ENCODE results near the gene HSPB8. TPM values are rescaled to one million over a fixed set of nuclear protein-coding genes. Genes with fewer than 3 reads are reported as not detected.
A peak's percentile ranks its signal among the peaks of the same experiment; 100 is the strongest.

Gene HSPB8
- total and polyA plus RNA-seq, 2 of the 8 experiments (the other 6 are each of a cell fraction or from before 2014, with no cell fraction given) = 11.7 to 28.2 TPM

DNA sequence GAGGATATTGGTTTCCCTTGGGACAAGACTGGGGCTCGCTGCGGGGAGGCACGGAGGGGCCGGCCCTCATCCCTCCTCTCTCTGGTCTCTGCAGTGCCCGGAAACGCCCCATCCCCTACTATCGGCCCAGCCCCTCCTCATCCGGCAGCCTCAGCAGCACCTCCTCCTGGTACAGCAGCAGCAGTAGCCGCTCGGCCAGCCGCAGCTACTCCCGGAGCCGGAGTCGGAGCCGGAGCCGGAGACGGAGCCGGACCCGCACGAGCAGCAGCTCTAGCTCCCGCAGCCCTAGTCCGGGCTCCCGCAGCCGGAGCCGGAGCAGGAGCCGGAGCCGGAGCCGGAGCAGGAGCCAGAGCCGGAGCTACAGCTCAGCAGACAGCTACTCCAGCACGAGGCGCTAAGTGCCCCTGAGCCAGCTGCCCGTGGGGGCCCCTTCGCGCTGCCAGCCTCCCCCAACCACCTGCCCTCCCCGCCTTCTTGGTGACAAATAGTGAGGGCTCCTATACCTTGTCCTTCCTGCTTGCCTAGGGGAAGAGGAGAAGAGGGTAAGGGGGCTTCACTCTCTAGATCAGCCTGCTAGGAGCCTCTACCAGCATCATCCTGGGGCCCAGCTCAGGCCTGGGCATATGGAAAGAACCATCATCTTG is 22.2 kb upstream of the HSPB8 start (continued):
- TF ChIP-seq, protein P1, sequence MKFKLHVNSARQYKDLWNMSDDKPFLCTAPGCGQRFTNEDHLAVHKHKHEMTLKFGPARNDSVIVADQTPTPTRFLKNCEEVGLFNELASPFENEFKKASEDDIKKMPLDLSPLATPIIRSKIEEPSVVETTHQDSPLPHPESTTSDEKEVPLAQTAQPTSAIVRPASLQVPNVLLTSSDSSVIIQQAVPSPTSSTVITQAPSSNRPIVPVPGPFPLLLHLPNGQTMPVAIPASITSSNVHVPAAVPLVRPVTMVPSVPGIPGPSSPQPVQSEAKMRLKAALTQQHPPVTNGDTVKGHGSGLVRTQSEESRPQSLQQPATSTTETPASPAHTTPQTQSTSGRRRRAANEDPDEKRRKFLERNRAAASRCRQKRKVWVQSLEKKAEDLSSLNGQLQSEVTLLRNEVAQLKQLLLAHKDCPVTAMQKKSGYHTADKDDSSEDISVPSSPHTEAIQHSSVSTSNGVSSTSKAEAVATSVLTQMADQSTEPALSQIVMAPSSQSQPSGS (IDR thresholded peaks at IDR 0.05; ENCODE audit: low read length) = no peak
- TF ChIP-seq RNF2 (IDR thresholded peaks at IDR 0.05; ENCODE audit: borderline replicate concordance, low read depth, low read length, missing control alignments, poor library complexity, severe bottlenecking) = no peak
- peak; percentile 76; the same call in 1 of the 2 replicates for TF ChIP-seq KDM1A (IDR thresholded peaks at IDR 0.05; ENCODE audit: borderline replicate concordance, low read length)
- TF ChIP-seq BCL11A (IDR thresholded peaks at IDR 0.05; ENCODE audit: low read depth in 2 of 2, low read length in 2 of 2) = no peak
- TF ChIP-seq, protein P2, sequence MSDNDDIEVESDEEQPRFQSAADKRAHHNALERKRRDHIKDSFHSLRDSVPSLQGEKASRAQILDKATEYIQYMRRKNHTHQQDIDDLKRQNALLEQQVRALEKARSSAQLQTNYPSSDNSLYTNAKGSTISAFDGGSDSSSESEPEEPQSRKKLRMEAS (IDR thresholded peaks at IDR 0.05) = 0 out of 2 replicates have a peak, but pooled peaks have one; percentile 18
- TF ChIP-seq YY1 (IDR thresholded peaks at IDR 0.05; ENCODE audit: low read depth, low read length) = 0 out of 2 replicates have a peak, but pooled peaks have one; percentile 14
- TF ChIP-seq MAFK (IDR thresholded peaks at IDR 0.05; ENCODE audit: low read depth, low read length) = no peak
- TF ChIP-seq BRCA1 (IDR thresholded peaks at IDR 0.05; ENCODE audit: low read depth, low read length) = no peak
- TF ChIP-seq TAF7 (optimal IDR thresholded peaks at IDR 0.05; ENCODE audit: borderline replicate concordance, low read depth, low read length) = peak; percentile 52
- TF ChIP-seq EP300 (IDR thresholded peaks at IDR 0.05; ENCODE audit: borderline replicate concordance in 1 of 2, low read depth in 2 of 2, low read length in 2 of 2) = peak in 1 of 2 experiments; percentile 75; a peak in 1 of 3 replicates
- no peak for TF ChIP-seq HDAC2 (IDR thresholded peaks at IDR 0.05; ENCODE audit: borderline replicate concordance in 1 of 2, low read depth in 2 of 2, low read length in 2 of 2)
- 0 out of 2 replicates have a peak, but pooled peaks have one; percentile 41 for TF ChIP-seq TEAD4 (IDR thresholded peaks at IDR 0.05; ENCODE audit: low read depth, low read length)
- no peak for TF ChIP-seq EZH2 (IDR thresholded peaks at IDR 0.05; ENCODE audit: low read depth, low read length, severe bottlenecking)
- TF ChIP-seq E2F6 (IDR thresholded peaks at IDR 0.05) = no peak
- TF ChIP-seq CHD2 (IDR thresholded peaks at IDR 0.05; ENCODE audit: low read length) = 0 out of 2 replicates have a peak, but pooled peaks have one; percentile 11
- TF ChIP-seq TBP (IDR thresholded peaks at IDR 0.05; ENCODE audit: low read depth, low read length) = peak; percentile 40; the same call in 1 of the 2 replicates
- TF ChIP-seq RAD21 (IDR thresholded peaks at IDR 0.05 in 1 of 2, conservative IDR thresholded peaks at IDR 0.05 in 1 of 2; ENCODE audit: low read depth in 2 of 2, low read length in 2 of 2) = peak; percentile 51 to 71
- TF ChIP-seq HDAC6 (IDR thresholded peaks at IDR 0.05; ENCODE audit: low read depth, low read length) = no peak
- TF ChIP-seq POLR2A (IDR thresholded peaks at IDR 0.05; ENCODE audit: control extremely low read depth in 1 of 2, low read depth in 2 of 2, low read length in 2 of 2) = no peak
- no peak for TF ChIP-seq NANOG (IDR thresholded peaks at IDR 0.05; ENCODE audit: insufficient read depth, low read depth, low read length, poor library complexity, severe bottlenecking)

Measured in H1 (cell line).